GM12878 (cell line): ENCODE data around the gene MEIOB. TPM values are rescaled to one million over a fixed set of nuclear protein-coding genes. Genes with fewer than 3 reads are reported as not detected.
"Not testable (repeated sequence)": the region's sequence is repeated elsewhere in the genome, so short reads cannot be mapped to it uniquely, and the experiment has no call there.

Experiments used
- ATAC-seq: fragments of 200-7000 bp; cut with Tn5 transposase; 3 replicates; pipeline ENCODE4 v1.9.1; 2020; ENCODE audit warnings: mild to moderate bottlenecking, moderate library complexity
- BruUV-seq: library from RNA; stranded (reverse); fragments of 400-500 nt; replicated peaks from 2 replicates; lab custom pipeline; 2021; lab: Mats Ljungman, UMichigan
- CTCF ChIA-PET: fragments of 300-600 bp; sonication (Branson Sonifier 250); formaldehyde crosslinking; extraction: SDS; loops from one replicate; lab custom pipeline; 2021; ENCODE audit warnings: inconsistent platforms; lab: Yijun Ruan, JAX
- POLR2A ChIA-PET: fragments of 350-600 bp; formaldehyde crosslinking; extraction: SDS; loops from one replicate; lab custom pipeline; 2021; ENCODE audit warnings: inconsistent platforms; lab: Charles Lee
- RAD21 ChIA-PET: fragments of 300-600 bp; sonication (Branson Sonifier 250); formaldehyde crosslinking; loops from one replicate; lab custom pipeline; 2023; ENCODE audit warnings: antibody characterized with exemption; ENCODE audit not compliant: unreplicated experiment; lab: Charles Lee
- SMC1A ChIA-PET: fragments of 300-600 bp; sonication (Branson Sonifier 250); formaldehyde crosslinking; loops from one replicate; lab custom pipeline; 2023; ENCODE audit not compliant: unreplicated experiment, uncharacterized antibody; lab: Charles Lee
- DNase-seq: peaks from one replicate; pipeline ENCODE4 v3.0.0-alpha.2; 2011; ENCODE audit warnings: low read depth, low spot score
- FAIRE-seq: peaks from 3 replicates; lab custom pipeline; 2011; peaks lifted over from hg19 to GRCh38; lab: Jason Lieb, UNC
- H2AFZ ChIP-seq: 2 replicates; pipeline ENCODE4 v1.6.0; 2011; ENCODE audit warnings: low read depth, low read length, control low read depth; ENCODE audit not compliant: control insufficient read depth
- H3K27ac ChIP-seq: 2 replicates; pipeline ENCODE4 v1.5.1; 2011; ENCODE audit warnings: control low read depth; ENCODE audit not compliant: control insufficient read depth, insufficient read depth
- H3K27me3 ChIP-seq, 2 experiments: replicated peaks in 1 of 2; 2 replicates each; pipeline versions ENCODE4 v1.6.0 to v1.6.1; 2011; ENCODE audit warnings: low read length in 1 of 2; ENCODE audit not compliant: control insufficient read depth in 2 of 2, insufficient read depth in 2 of 2
- H3K36me3 ChIP-seq, 2 experiments: 2 replicates each; pipeline ENCODE4 v1.5.1; 2011; ENCODE audit warnings: low read length in 1 of 2; ENCODE audit not compliant: control insufficient read depth in 2 of 2, insufficient read depth in 2 of 2
- H3K4me1 ChIP-seq: 2 replicates; pipeline ENCODE4 v1.6.1; 2011; ENCODE audit warnings: mild to moderate bottlenecking, low read length, moderate library complexity, mixed read lengths; ENCODE audit not compliant: control insufficient read depth, insufficient read depth
- H3K4me2 ChIP-seq: 2 replicates; pipeline ENCODE4 v1.6.0; 2011; ENCODE audit warnings: control low read depth; ENCODE audit not compliant: control insufficient read depth, insufficient read depth
- H3K4me3 ChIP-seq: fragments of 200-600 bp; sonication (generic); 2 replicates; pipeline ENCODE4 v1.5.1; 2016
- H3K79me2 ChIP-seq: 2 replicates; pipeline ENCODE4 v1.6.0; 2011; ENCODE audit warnings: low read length; ENCODE audit not compliant: control insufficient read depth, insufficient read depth
- H3K9ac ChIP-seq: 2 replicates; pipeline ENCODE4 v1.8.0; 2011; ENCODE audit warnings: low read length, control low read depth, mixed read lengths; ENCODE audit not compliant: control insufficient read depth, insufficient read depth
- H3K9me3 ChIP-seq: replicated peaks from 3 replicates; pipeline ENCODE4 v1.5.1; 2011; ENCODE audit warnings: mild to moderate bottlenecking, low read length; ENCODE audit not compliant: control insufficient read depth, insufficient read depth
- H4K20me1 ChIP-seq: 2 replicates; pipeline ENCODE4 v1.6.0; 2011; ENCODE audit not compliant: control insufficient read depth, insufficient read depth
- BCL11A ChIP-seq: IDR thresholded peaks from 2 replicates; pipeline ENCODE4 v1.6.1; 2011; ENCODE audit warnings: low read depth, low read length
- CBX3 ChIP-seq: fragments of 200-600 bp; sonication (generic); IDR thresholded peaks from 2 replicates; pipeline ENCODE4 v1.6.1; 2016; ENCODE audit warnings: low read depth, borderline replicate concordance
- DPF2 ChIP-seq: fragments of 450-650 bp; IDR thresholded peaks from 2 replicates; pipeline ENCODE4 v1.6.1; 2017; ENCODE audit warnings: mild to moderate bottlenecking
- ESRRA ChIP-seq: IDR thresholded peaks from 2 replicates; pipeline ENCODE4 v1.6.1; 2012; ENCODE audit warnings: mild to moderate bottlenecking, low read length, improper control_type of control experiment
- FOXM1 ChIP-seq: IDR thresholded peaks from 2 replicates; pipeline ENCODE4 v1.6.1; 2012; ENCODE audit warnings: low read depth, mild to moderate bottlenecking, inconsistent platforms, low read length, moderate library complexity
- HCFC1 ChIP-seq: fragments of 150-350 bp; IDR thresholded peaks from 2 replicates; pipeline ENCODE4 v1.6.1; 2014; ENCODE audit warnings: low read length
- MLLT1 ChIP-seq: fragments of 450-650 bp; IDR thresholded peaks from 2 replicates; pipeline ENCODE4 v1.6.1; 2016; ENCODE audit warnings: mild to moderate bottlenecking
- MTA3 ChIP-seq: IDR thresholded peaks from 2 replicates; pipeline ENCODE4 v1.6.1; 2012; ENCODE audit warnings: low read length, inconsistent platforms, borderline replicate concordance
- NR2F1 ChIP-seq: fragments of 450-650 bp; conservative IDR thresholded peaks from 2 replicates; pipeline ENCODE4 v1.6.1; 2017; ENCODE audit warnings: mild to moderate bottlenecking
- POLR2A ChIP-seq: IDR thresholded peaks from 2 replicates; pipeline ENCODE4 v1.6.1; 2011; ENCODE audit warnings: low read depth, mild to moderate bottlenecking, low read length
- RUNX3 ChIP-seq: IDR thresholded peaks from 2 replicates; pipeline ENCODE4 v1.6.1; 2012; ENCODE audit warnings: low read length, inconsistent platforms
- SREBF2 ChIP-seq: IDR thresholded peaks from 2 replicates; pipeline ENCODE4 v1.6.1; 2012; ENCODE audit warnings: mild to moderate bottlenecking, low read length
- SUPT20H ChIP-seq: IDR thresholded peaks from 2 replicates; pipeline ENCODE4 v1.6.1; 2011; ENCODE audit warnings: low read depth, mild to moderate bottlenecking, low read length, moderate library complexity, borderline replicate concordance; ENCODE audit not compliant: control insufficient read depth
- ZBED1 ChIP-seq: IDR thresholded peaks from 2 replicates; pipeline ENCODE4 v1.6.1; 2016; ENCODE audit warnings: borderline replicate concordance
- ZBTB4 ChIP-seq: fragments of 450-650 bp; formaldehyde crosslinking; IDR thresholded peaks from 2 replicates; pipeline ENCODE4 v1.4.0; 2022; ENCODE audit warnings: mild to moderate bottlenecking, moderate library complexity
- ZNF24 ChIP-seq: fragments of 450-650 bp; IDR thresholded peaks from 2 replicates; pipeline ENCODE4 v1.6.1; 2017; ENCODE audit warnings: antibody characterized with exemption, mild to moderate bottlenecking
- ZNF274 ChIP-seq: IDR thresholded peaks from one replicate; pipeline ENCODE4 v1.8.0; 2011; ENCODE audit not compliant: insufficient read length, insufficient read depth
- WGBS: methylation state at CpG from one replicate; pipeline ENCODE4 v1.1.6; 2016; ENCODE audit warnings: low lambda C conversion rate; ENCODE audit not compliant: insufficient replicate concordance, insufficient coverage; ENCODE audit errors: missing lambda C conversion rate; 5-methylcytosine and 5-hydroxymethylcytosine counted together
- in situ Hi-C: fragments of 300-500 bp; cut with MboI; formaldehyde crosslinking; loops from 9 replicates; pipeline ENCODE4 v1.14.3; 2018; ENCODE audit warnings: mixed read lengths
- intact Hi-C: fragments of 100-400 bp; cut with micrococcal nuclease; formaldehyde crosslinking; loops from one replicate; pipeline ENCODE4 v1.14.2; 2022; ENCODE audit not compliant: unreplicated experiment
- polyA plus RNA-seq, 11 experiments: library from polyadenylated mRNA; depleted of rRNA in 4 of 11; unstranded in 6 of 11; stranded (reverse) in 5 of 11; fragments of >200 nt; fragmentation: Nextera tagmentation in 4 of 11; fragmentation: Illumina TruSeq in 1 of 11; extraction: Ambion mirVana in 4 of 11; extraction: Trizol in 1 of 11; gene quantifications; 1 replicate in 1 of 11; 2 replicates in 10 of 11; pipeline versions ENCODE4 v1.2.1 to v1.2.3, GENCODE V29; 2011 to 2016; ENCODE audit warnings: inconsistent platforms in 2 of 11, missing spikeins in 2 of 11, low read depth in 1 of 11
- total RNA-seq, 4 experiments: library from RNA; depleted of rRNA in 3 of 4; stranded (reverse); fragments of >200 nt in 3 of 4; fragmentation: Illumina TruSeq in 1 of 4; extraction: Trizol in 1 of 4; gene quantifications; 2 replicates each; pipeline versions ENCODE4 v1.2.1 to v1.2.3, GENCODE V29; 2013 to 2021
- TF ChIP-seq, protein P1 (sequence below): IDR thresholded peaks from 2 replicates; pipeline ENCODE4 v1.6.1; 2011; ENCODE audit warnings: low read depth, low read length, improper control_type of control experiment, borderline replicate concordance

MEIOB gene
- total and polyA plus RNA-seq, 10 of the 15 experiments (the other 5 are each of a cell fraction or from before 2014, with no cell fraction given): 0.04 to 0.26 (median 0.09) TPM; not detected in 5

DNA sequence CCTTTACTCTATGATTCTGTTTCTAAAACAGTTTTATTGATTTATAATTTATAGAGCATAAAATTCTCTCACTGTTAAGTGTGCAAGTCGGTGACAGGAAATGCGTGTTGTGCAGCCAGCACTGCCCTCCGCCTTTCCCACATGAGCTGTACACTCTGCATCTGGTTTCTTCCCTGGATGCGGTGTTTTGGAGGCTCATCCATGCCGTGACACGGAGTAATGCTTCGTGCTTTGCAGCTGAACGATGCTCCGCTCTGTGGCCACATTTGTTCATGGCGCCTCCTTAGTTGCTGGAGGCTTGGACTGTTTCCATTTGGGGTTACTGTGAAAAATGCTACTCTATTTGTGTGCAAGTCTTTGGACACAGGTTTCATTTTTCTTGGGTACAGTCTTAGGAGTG is 71.3 kb downstream of the MEIOB start:
- no peaks in the 10 kb centered on the region for H3K4me1 ChIP-seq
- ATAC-seq: no peak
- no TSS peak for BruUV-seq
- DNase-seq: no peak
- no peaks in the 10 kb centered on the region for H3K27me3 ChIP-seq
- no peaks in the 10 kb centered on the region for H3K36me3 ChIP-seq
- H3K4me3 ChIP-seq: no peak overlapping the region
- no peak overlapping the region for H3K4me2 ChIP-seq
- RAD21 ChIA-PET: no interaction called here
- SMC1A ChIA-PET: no interaction called here
- WGBS: 76% methylated on average over 10 of the region's 10 CpGs
- H3K9ac ChIP-seq: no peak overlapping the region
- CTCF ChIA-PET: no interaction called here
- H3K27ac ChIP-seq: no peak overlapping the region
- no peaks in the 10 kb centered on the region for H3K79me2 ChIP-seq
- POLR2A ChIA-PET: no interaction called here
- in situ Hi-C loops (no loop called here), intact Hi-C loops (no loop called here)
- H3K9me3 ChIP-seq: peaks cover 2% of the 10 kb centered on the region; the same call in 1 of the 3 replicates
- no peak for FAIRE-seq
- no peaks in the 10 kb centered on the region for H4K20me1 ChIP-seq
- no peak overlapping the region for H2AFZ ChIP-seq
- TF ChIP-seq ESRRA (no peak), HCFC1 (no peak), NR2F1 (no peak), ZBED1 (no peak), ZBTB4 (CRISPR knock-in tag) (no peak), SREBF2 (no peak), BCL11A (no peak), DPF2 (no peak), ZNF274 (no peak), MTA3 (no peak), ZNF24 (no peak), RUNX3 (no peak), FOXM1 (no peak), CBX3 (no peak), SUPT20H (no peak), MLLT1 (no peak), POLR2A (no peak)
- TF ChIP-seq, protein P1, sequence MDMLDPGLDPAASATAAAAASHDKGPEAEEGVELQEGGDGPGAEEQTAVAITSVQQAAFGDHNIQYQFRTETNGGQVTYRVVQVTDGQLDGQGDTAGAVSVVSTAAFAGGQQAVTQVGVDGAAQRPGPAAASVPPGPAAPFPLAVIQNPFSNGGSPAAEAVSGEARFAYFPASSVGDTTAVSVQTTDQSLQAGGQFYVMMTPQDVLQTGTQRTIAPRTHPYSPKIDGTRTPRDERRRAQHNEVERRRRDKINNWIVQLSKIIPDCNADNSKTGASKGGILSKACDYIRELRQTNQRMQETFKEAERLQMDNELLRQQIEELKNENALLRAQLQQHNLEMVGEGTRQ: no peak

- FAIRE-seq, H3K4me2 ChIP-seq, H2AFZ ChIP-seq, H3K27ac ChIP-seq, RAD21 ChIA-PET, H3K4me1 ChIP-seq, H3K27me3 ChIP-seq, H3K79me2 ChIP-seq, H3K9ac ChIP-seq, DNase-seq, POLR2A ChIA-PET, CTCF ChIA-PET, in situ Hi-C loops, BruUV-seq, H3K36me3 ChIP-seq, ATAC-seq, SMC1A ChIA-PET, H3K4me3 ChIP-seq, intact Hi-C loops, H4K20me1 ChIP-seq, H3K9me3 ChIP-seq: not testable (repeated sequence)
- WGBS: 71% methylated on average over 5 of the region's 5 CpGs
Observed at GRCh38 chr16:1799263-1799662, 72.7 kb downstream of the MEIOB start.
